ENCODE results near the gene ZFP14.
"Not testable (repeated sequence)": the region's sequence is repeated elsewhere in the genome, so short reads cannot be mapped to it uniquely, and the experiment has no call there.

Gene ZFP14

GRCh38 chr19:36398571-36398970 lies 19.6 kb upstream of the ZFP14 start:
- H3K9me3 ChIP-seq (ENCODE audit: insufficient read depth, low read depth, low read length): peaks cover 45% of the 10 kb centered on the region
- no peak overlapping the region for H3K4me3 ChIP-seq (ENCODE audit: low read length)
- peaks cover 73% of the 10 kb centered on the region for H3K36me3 ChIP-seq (ENCODE audit: insufficient read depth, low read depth, low read length)
- H3K27me3 ChIP-seq (ENCODE audit: insufficient read depth, low read length): no peaks in the 10 kb centered on the region
- H3K27ac ChIP-seq (ENCODE audit: low read length): no peak overlapping the region
- H3K4me1 ChIP-seq (ENCODE audit: insufficient read depth, low read length): no peaks in the 10 kb centered on the region
- no peak overlapping the region for H3K9ac ChIP-seq (ENCODE audit: low read depth, low read length)

DNA sequence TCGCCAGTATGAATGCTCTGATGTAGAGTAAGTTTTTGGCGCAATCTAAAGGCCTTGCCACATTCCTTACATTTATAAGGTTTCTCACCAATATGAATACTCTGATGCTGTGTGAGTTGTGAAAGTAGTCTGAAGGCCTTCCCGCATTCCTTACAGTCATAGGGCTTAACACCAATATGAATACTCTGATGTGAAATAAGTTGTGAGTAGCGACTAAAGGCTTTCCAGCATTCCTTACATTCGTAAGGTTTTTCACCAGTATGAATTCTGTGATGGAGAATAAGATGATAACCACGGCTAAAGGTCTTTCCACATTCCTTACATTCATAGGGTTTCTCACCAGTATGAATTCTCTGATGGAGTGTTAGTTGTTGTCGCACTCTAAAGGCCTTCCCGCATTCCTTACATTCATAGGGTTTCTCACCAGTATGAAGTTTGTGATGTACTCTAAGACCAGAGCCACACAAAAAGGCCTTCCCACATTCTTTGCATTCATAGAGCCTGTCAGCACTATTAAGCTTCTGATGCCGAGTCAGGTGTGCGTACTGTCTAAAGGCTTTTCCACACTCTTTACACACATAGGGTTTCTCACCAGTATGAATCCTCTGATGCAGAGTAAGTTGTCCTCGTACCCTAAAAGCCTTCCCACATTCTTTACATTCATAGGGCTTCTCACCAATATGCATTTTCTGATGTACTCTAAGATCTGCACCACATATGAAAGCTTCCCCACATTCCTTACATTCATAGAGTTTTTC lies 14.1 kb upstream of the ZFP14 start:
- no peaks in the 10 kb centered on the region for H3K27me3 ChIP-seq (ENCODE audit: insufficient read depth, low read length)
- H3K27ac ChIP-seq (ENCODE audit: low read length): no peak overlapping the region
- H3K9me3 ChIP-seq (ENCODE audit: insufficient read depth, low read depth, low read length): peaks cover 81% of the 10 kb centered on the region
- H3K4me1 ChIP-seq (ENCODE audit: insufficient read depth, low read length): no peaks in the 10 kb centered on the region
- H3K4me3 ChIP-seq (ENCODE audit: low read length): no peak overlapping the region
- H3K36me3 ChIP-seq (ENCODE audit: insufficient read depth, low read depth, low read length): peaks cover 57% of the 10 kb centered on the region
- no peak overlapping the region for H3K9ac ChIP-seq (ENCODE audit: low read depth, low read length)

GRCh38 chr19:36379510-36379819 lies 464 bp upstream of the ZFP14 start:
- peak overlapping the region; percentile 93 for H3K4me3 ChIP-seq (ENCODE audit: low read length)
- no peaks in the 10 kb centered on the region for H3K36me3 ChIP-seq (ENCODE audit: insufficient read depth, low read depth, low read length)
- no peaks in the 10 kb centered on the region for H3K9me3 ChIP-seq (ENCODE audit: insufficient read depth, low read depth, low read length)
- H3K27me3 ChIP-seq (ENCODE audit: insufficient read depth, low read length): no peaks in the 10 kb centered on the region
- peak overlapping the region; percentile 84; the same call in 1 of the 2 replicates for H3K9ac ChIP-seq (ENCODE audit: low read depth, low read length)
- 0 out of 2 replicates have a peak, but pooled peaks cover 3% of the 10 kb centered on the region for H3K4me1 ChIP-seq (ENCODE audit: insufficient read depth, low read length)
- no peak overlapping the region for H3K27ac ChIP-seq (ENCODE audit: low read length)

- Histone ChIP-seq H3K4me1 (ENCODE audit: insufficient read depth, low read length) (0 out of 2 replicates have a peak, but pooled peaks cover 3% of the 10 kb centered on the region), H3K4me3 (ENCODE audit: low read length) (peak overlapping the region; percentile 93), H3K9me3 (ENCODE audit: insufficient read depth, low read depth, low read length) (no peaks in the 10 kb centered on the region), H3K27ac (ENCODE audit: low read length) (no peak overlapping the region), H3K9ac (ENCODE audit: low read depth, low read length) (no peak overlapping the region; the same call in 1 of the 2 replicates), H3K36me3 (ENCODE audit: insufficient read depth, low read depth, low read length) (no peaks in the 10 kb centered on the region), H3K27me3 (ENCODE audit: insufficient read depth, low read length) (no peaks in the 10 kb centered on the region)
These were observed 1.3 kb downstream of the ZFP14 start for GRCh38 chr19:36377541-36378178.

DNA sequence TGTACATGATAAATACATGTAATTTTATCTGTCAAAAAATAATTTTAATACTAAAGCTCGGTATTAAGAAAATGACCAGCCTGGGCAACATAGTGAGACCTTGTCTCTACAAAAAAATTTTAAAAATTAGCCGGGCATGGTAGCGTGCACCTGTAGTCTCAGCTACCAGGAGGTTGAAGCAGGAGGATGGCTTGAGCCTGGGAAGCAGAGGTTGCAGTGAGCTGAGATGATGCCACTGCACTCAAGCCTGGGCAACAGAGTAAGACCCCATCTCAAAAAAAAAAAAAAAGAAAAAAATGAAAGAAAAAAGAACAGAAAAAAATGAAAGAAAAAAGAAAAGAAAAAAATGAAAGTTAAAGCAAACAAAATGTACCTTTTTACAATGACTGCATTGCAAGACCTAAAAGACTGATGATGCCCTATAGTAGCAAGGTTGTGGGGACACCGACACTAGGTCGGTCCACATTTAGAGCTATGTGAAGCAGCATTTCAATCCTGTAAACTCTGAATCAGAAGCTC lies 5.3 kb downstream of the ZFP14 start:
- no peak overlapping the region for H3K27ac ChIP-seq (ENCODE audit: low read length)
- H3K36me3 ChIP-seq (ENCODE audit: insufficient read depth, low read depth, low read length): no peaks in the 10 kb centered on the region
- H3K9ac ChIP-seq (ENCODE audit: low read depth, low read length): no peak overlapping the region
- H3K4me3 ChIP-seq (ENCODE audit: low read length): no peak overlapping the region
- H3K4me1 ChIP-seq (ENCODE audit: insufficient read depth, low read length): 0 out of 2 replicates have a peak, but pooled peaks cover 3% of the 10 kb centered on the region
- H3K27me3 ChIP-seq (ENCODE audit: insufficient read depth, low read length): no peaks in the 10 kb centered on the region
- no peaks in the 10 kb centered on the region; the same call in 1 of the 2 replicates for H3K9me3 ChIP-seq (ENCODE audit: insufficient read depth, low read depth, low read length)

- H3K4me1 ChIP-seq (ENCODE audit: insufficient read depth, low read length): no peaks in the 10 kb centered on the region
- no peak overlapping the region for H3K27ac ChIP-seq (ENCODE audit: low read length)
- peaks cover 10% of the 10 kb centered on the region for H3K36me3 ChIP-seq (ENCODE audit: insufficient read depth, low read depth, low read length)
- no peaks in the 10 kb centered on the region for H3K27me3 ChIP-seq (ENCODE audit: insufficient read depth, low read length)
- no peak overlapping the region for H3K4me3 ChIP-seq (ENCODE audit: low read length)
- H3K9ac ChIP-seq (ENCODE audit: low read depth, low read length): no peak overlapping the region
- H3K9me3 ChIP-seq (ENCODE audit: insufficient read depth, low read depth, low read length): no peaks in the 10 kb centered on the region; the same call in 1 of the 2 replicates
These were observed 7.1 kb downstream of the ZFP14 start for GRCh38 chr19:36371886-36372285.

GRCh38 chr19:36363845-36364244 lies 15.2 kb downstream of the ZFP14 start:
- Histone ChIP-seq H3K4me3 (ENCODE audit: low read length) (no peak overlapping the region), H3K36me3 (ENCODE audit: insufficient read depth, low read depth, low read length) (peaks cover 61% of the 10 kb centered on the region), H3K27me3 (ENCODE audit: insufficient read depth, low read length) (no peaks in the 10 kb centered on the region), H3K4me1 (ENCODE audit: insufficient read depth, low read length) (no peaks in the 10 kb centered on the region), H3K9me3 (ENCODE audit: insufficient read depth, low read depth, low read length) (no peaks in the 10 kb centered on the region; the same call in 1 of the 2 replicates), H3K9ac (ENCODE audit: low read depth, low read length) (no peak overlapping the region), H3K27ac (ENCODE audit: low read length) (no peak overlapping the region)

GRCh38 chr19:36340786-36341372 lies 38.1 kb downstream of the ZFP14 start:
- no peaks in the 10 kb centered on the region for H3K27me3 ChIP-seq (ENCODE audit: insufficient read depth, low read length)
- H3K36me3 ChIP-seq (ENCODE audit: insufficient read depth, low read depth, low read length): peaks cover 21% of the 10 kb centered on the region; the same call in 1 of the 2 replicates
- H3K4me1 ChIP-seq (ENCODE audit: insufficient read depth, low read length): no peaks in the 10 kb centered on the region
- no peak overlapping the region; the same call in 1 of the 2 replicates for H3K4me3 ChIP-seq (ENCODE audit: low read length)
- no peak overlapping the region for H3K27ac ChIP-seq (ENCODE audit: low read length)
- H3K9me3 ChIP-seq (ENCODE audit: insufficient read depth, low read depth, low read length): peaks cover 70% of the 10 kb centered on the region
- no peak overlapping the region for H3K9ac ChIP-seq (ENCODE audit: low read depth, low read length)

DNA sequence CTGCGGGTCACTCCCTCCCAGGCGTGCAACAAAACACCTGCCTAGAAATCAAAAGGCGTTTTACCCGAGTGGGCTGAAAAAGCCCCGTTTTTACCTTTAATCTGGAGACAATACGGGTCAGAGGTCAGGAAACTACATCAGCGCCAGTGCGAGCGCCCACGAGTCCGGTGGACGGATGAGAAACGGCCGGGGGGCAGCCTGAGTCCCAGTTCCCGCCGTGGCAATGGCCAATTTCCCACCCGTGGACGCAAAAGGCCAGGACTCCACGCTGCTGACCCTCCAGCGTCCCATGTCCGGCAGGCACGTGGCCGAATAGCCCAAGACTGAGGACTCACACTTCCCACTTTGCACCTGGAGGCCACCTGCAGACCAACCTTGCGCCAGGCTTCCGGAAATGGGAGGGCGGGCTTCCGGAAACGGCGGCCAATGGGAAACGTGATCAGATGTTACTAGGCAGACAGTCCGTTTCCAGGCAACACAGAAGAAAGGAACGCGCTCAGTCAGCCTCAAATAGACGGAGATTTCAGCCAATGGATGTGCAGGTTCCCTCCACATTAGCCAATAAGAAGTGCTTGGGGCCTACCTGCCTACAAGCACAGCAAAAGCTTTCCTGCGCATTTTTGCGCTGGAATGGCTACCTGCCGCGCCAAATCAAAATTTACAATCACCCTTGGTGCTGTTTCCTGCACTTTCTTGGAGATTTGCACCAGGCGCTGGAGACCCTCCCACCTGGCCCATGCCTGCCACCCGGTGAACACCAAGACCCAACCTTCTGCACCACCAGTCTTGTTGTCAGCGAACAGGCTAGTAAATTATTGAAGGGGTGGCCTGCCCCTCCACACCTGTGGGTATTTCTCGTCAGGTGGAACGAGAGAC lies 47.4 kb downstream of the ZFP14 start:
- H3K27ac ChIP-seq (ENCODE audit: low read length): peak overlapping the region; percentile 83

GRCh38 chr19:36330216-36330615 lies 48.8 kb downstream of the ZFP14 start:
- Histone ChIP-seq H3K9me3 (ENCODE audit: insufficient read depth, low read depth, low read length) (peaks cover 45% of the 10 kb centered on the region), H3K27ac (ENCODE audit: low read length) (no peak overlapping the region), H3K9ac (ENCODE audit: low read depth, low read length) (peak overlapping the region; percentile 95; the same call in 1 of the 2 replicates), H3K27me3 (ENCODE audit: insufficient read depth, low read length) (no peaks in the 10 kb centered on the region), H3K4me3 (ENCODE audit: low read length) (peak overlapping the region; percentile 89), H3K4me1 (ENCODE audit: insufficient read depth, low read length) (no peaks in the 10 kb centered on the region), H3K36me3 (ENCODE audit: insufficient read depth, low read depth, low read length) (peaks cover 48% of the 10 kb centered on the region)

More for the DNA sequence above, 47.4 kb downstream of the ZFP14 start:
- Histone ChIP-seq H3K9me3 (ENCODE audit: insufficient read depth, low read depth, low read length) (peaks cover 35% of the 10 kb centered on the region), H3K4me3 (ENCODE audit: low read length) (peak overlapping the region; percentile 89), H3K36me3 (ENCODE audit: insufficient read depth, low read depth, low read length) (peaks cover 35% of the 10 kb centered on the region), H3K27me3 (ENCODE audit: insufficient read depth, low read length) (no peaks in the 10 kb centered on the region), H3K4me1 (ENCODE audit: insufficient read depth, low read length) (no peaks in the 10 kb centered on the region), H3K9ac (ENCODE audit: low read depth, low read length) (peak overlapping the region; percentile 95)

DNA sequence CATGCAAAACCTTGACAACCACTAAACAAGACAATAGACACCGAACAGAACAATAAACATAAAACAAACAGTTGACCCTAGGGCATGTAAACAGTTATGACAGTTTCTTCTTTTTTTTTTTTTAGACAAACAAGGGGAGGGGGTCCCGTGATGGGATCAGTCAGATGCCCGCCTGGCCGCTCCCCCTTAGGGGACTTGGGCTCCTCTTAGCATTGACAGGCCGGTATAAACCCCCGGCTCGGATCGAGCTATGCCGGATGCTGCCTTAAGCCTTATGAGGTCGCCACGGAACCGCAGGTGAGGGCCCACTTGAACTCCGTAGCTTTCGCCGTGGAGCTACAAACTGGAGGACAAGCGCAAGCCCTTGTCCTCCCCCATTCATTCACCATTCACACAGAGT lies 49.5 kb downstream of the ZFP14 start:
- Histone ChIP-seq H3K36me3 (ENCODE audit: insufficient read depth, low read depth, low read length) (peaks cover 49% of the 10 kb centered on the region), H3K4me3 (ENCODE audit: low read length) (peak overlapping the region; percentile 89; the same call in 1 of the 2 replicates), H3K9me3 (ENCODE audit: insufficient read depth, low read depth, low read length) (peaks cover 45% of the 10 kb centered on the region)
- H3K27me3 ChIP-seq (ENCODE audit: insufficient read depth, low read length); H3K9ac ChIP-seq (ENCODE audit: low read depth, low read length); H3K27ac ChIP-seq (ENCODE audit: low read length); H3K4me1 ChIP-seq (ENCODE audit: insufficient read depth, low read length): not testable (repeated sequence)
